ENCODE results near the gene NUP85. TPM values are rescaled to one million over a fixed set of nuclear protein-coding genes. Genes with fewer than 3 reads are reported as not detected.

NUP85 gene
- total RNA-seq, 1 donor from 2014 or later, result 83.8 TPM

DNA sequence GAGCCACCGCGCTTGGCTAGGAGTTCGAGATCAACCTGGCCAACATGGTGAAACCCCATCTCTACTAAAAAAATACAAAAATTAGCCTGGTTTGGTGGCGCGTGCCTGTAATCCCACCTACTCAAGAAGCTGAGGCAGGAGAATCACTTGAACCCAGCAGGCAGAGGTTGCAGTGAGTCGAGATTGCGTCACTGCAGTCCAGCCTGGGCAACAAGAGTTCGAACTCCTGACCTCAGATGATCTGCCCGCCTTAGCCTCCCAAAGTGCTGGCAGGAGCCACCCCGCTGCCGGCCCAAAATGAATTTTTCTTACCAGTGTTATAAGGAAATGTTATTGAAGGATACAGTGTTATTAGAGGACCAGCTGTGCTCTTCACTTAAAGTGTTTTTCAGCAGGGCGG lies 2.3 kb downstream of the NUP85 start:
- Mint-ChIP-seq H3K9me3 (ENCODE audit: low read depth) (no peaks in the 10 kb centered on the region), H3K27me3 (no peaks in the 10 kb centered on the region), H3K27ac (no peak overlapping the region), H3K4me3 (ENCODE audit: low read depth) (no peak overlapping the region), H3K4me1 (ENCODE audit: low read depth) (peaks cover 11% of the 10 kb centered on the region), H3K36me3 (ENCODE audit: insufficient read depth) (peaks cover 11% of the 10 kb centered on the region)
- TF ChIP-seq CTCF (IDR thresholded peaks at IDR 0.05; ENCODE audit: unreplicated experiment), result no peak
- DNase-seq (ENCODE audit: low spot score, unreplicated experiment), result no peak

- peaks cover 11% of the 10 kb centered on the region for H3K36me3 Mint-ChIP-seq (ENCODE audit: insufficient read depth)
- no peak for TF ChIP-seq CTCF (IDR thresholded peaks at IDR 0.05; ENCODE audit: unreplicated experiment)
- no peak overlapping the region for H3K27ac Mint-ChIP-seq
- no peaks in the 10 kb centered on the region for H3K9me3 Mint-ChIP-seq (ENCODE audit: low read depth)
- H3K27me3 Mint-ChIP-seq, result no peaks in the 10 kb centered on the region
- no peak overlapping the region for H3K4me3 Mint-ChIP-seq (ENCODE audit: low read depth)
- H3K4me1 Mint-ChIP-seq (ENCODE audit: low read depth), result peaks cover 11% of the 10 kb centered on the region
- DNase-seq (ENCODE audit: low spot score, unreplicated experiment), result no peak
Measured at GRCh38 chr17:75208161-75208560, 2.7 kb downstream of the NUP85 start.

DNA sequence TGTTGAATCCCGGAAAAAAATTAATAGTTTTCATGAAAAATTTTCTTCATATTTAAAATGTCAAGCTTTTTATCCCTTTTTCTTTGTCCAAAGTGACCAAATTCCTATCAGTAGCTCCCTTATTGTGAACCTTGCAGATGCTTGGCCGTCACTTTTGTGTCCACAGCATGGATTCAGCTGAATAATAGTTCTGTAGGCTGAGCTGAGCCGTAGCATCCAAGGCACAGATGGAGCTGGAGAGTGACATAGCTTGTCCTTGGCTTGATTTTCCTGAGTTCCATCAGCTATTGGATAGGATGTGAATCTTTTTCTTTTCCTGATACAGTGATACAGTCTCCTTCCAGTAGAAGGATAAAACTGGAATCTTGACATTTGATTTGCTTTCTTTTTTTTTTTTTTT lies 3.6 kb downstream of the NUP85 start:
- Mint-ChIP-seq H3K9me3 (ENCODE audit: low read depth) (no peaks in the 10 kb centered on the region), H3K36me3 (ENCODE audit: insufficient read depth) (peaks cover 11% of the 10 kb centered on the region), H3K4me3 (ENCODE audit: low read depth) (no peak overlapping the region)

DNA sequence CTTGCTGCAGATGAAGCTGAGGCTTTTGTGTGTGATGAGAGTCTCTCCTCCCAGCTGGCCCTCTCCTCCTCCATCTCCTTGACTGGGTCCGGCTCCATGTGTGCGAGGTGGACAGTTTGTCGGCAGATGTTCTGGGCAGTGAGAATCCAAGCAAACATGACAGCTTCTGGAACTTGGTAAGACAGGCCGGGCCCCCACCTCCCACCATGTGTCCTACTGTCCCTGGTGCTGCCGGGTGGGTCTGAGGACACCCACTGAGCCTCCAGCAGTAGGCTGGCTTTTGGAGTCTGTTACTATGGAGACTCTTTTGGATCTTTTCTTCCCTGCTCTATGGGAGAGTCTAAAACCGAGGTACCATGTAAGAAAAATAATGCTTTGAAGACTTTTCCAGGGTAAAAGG lies 12.7 kb downstream of the NUP85 start:
- H3K36me3 Mint-ChIP-seq (ENCODE audit: insufficient read depth), result peaks cover 26% of the 10 kb centered on the region
- H3K27ac Mint-ChIP-seq, result no peak overlapping the region
- H3K9me3 Mint-ChIP-seq (ENCODE audit: low read depth), result no peaks in the 10 kb centered on the region
- no peaks in the 10 kb centered on the region for H3K27me3 Mint-ChIP-seq
- H3K4me1 Mint-ChIP-seq (ENCODE audit: low read depth), result no peaks in the 10 kb centered on the region
- no peak for DNase-seq (ENCODE audit: low spot score, unreplicated experiment)
- no peak for TF ChIP-seq CTCF (IDR thresholded peaks at IDR 0.05; ENCODE audit: unreplicated experiment)
- no peak overlapping the region for H3K4me3 Mint-ChIP-seq (ENCODE audit: low read depth)

More for the DNA sequence above, 3.6 kb downstream of the NUP85 start:
- Mint-ChIP-seq H3K27ac (no peak overlapping the region), H3K27me3 (no peaks in the 10 kb centered on the region), H3K4me1 (ENCODE audit: low read depth) (peaks cover 11% of the 10 kb centered on the region)
- no peak for DNase-seq (ENCODE audit: low spot score, unreplicated experiment)
- TF ChIP-seq CTCF (IDR thresholded peaks at IDR 0.05; ENCODE audit: unreplicated experiment), result no peak

- DNase-seq (ENCODE audit: low spot score, unreplicated experiment), result no peak
- Mint-ChIP-seq H3K27me3 (no peaks in the 10 kb centered on the region), H3K36me3 (ENCODE audit: insufficient read depth) (peaks cover 26% of the 10 kb centered on the region), H3K27ac (no peak overlapping the region), H3K4me1 (ENCODE audit: low read depth) (no peaks in the 10 kb centered on the region), H3K4me3 (ENCODE audit: low read depth) (no peak overlapping the region), H3K9me3 (ENCODE audit: low read depth) (no peaks in the 10 kb centered on the region)
- no peak for TF ChIP-seq CTCF (IDR thresholded peaks at IDR 0.05; ENCODE audit: unreplicated experiment)
Measured at GRCh38 chr17:75219815-75220214, 14.3 kb downstream of the NUP85 start.
